Chondrocyte (in vitro differentiated cells): Measurements from ENCODE around the gene PTRHD1. TPM values are rescaled to one million over a fixed set of nuclear protein-coding genes. Genes with fewer than 3 reads are reported as not detected.

Experiments
- DNase-seq: peaks from one replicate; pipeline ENCODE4 v3.0.0; 2021; ENCODE audit warnings: mixed read lengths, low spot score
- H3K27ac Mint-ChIP-seq: one replicate; pipeline ENCODE4 v1.8.0; 2021; ENCODE audit warnings: mild to moderate bottlenecking, moderate library complexity, mixed read lengths; ENCODE audit not compliant: unreplicated experiment
- H3K27me3 Mint-ChIP-seq: 2 replicates; pipeline ENCODE4 v1.8.0; 2021; ENCODE audit warnings: low read depth, mixed read lengths
- H3K36me3 Mint-ChIP-seq: 2 replicates; pipeline ENCODE4 v1.8.0; 2021; ENCODE audit warnings: low read depth, mixed read lengths
- H3K4me1 Mint-ChIP-seq: 2 replicates; pipeline ENCODE4 v1.8.0; 2021; ENCODE audit warnings: low read depth, mild to moderate bottlenecking, mixed read lengths
- H3K4me3 Mint-ChIP-seq: one replicate; pipeline ENCODE4 v1.8.0; 2021; ENCODE audit warnings: mild to moderate bottlenecking, moderate library complexity, mixed read lengths; ENCODE audit not compliant: unreplicated experiment
- H3K9me3 Mint-ChIP-seq: 2 replicates; pipeline ENCODE4 v1.8.0; 2021; ENCODE audit warnings: low read depth, mixed read lengths
- CTCF ChIP-seq: fragments of 200-600 bp; sonication (generic); IDR thresholded peaks from 2 replicates; pipeline ENCODE4 v1.5.0; 2021; ENCODE audit warnings: antibody characterized with exemption, mild to moderate bottlenecking, moderate library complexity
- total RNA-seq: library from RNA; stranded (reverse); gene quantifications from 3 replicates; pipeline ENCODE4 v1.2.1, GENCODE V29; 2021

PTRHD1 gene
- total RNA-seq, 1 donor from 2014 or later = 32.0 TPM

GRCh38 chr2:24827321-24828237 is 34.4 kb upstream of the PTRHD1 start:
- Mint-ChIP-seq H3K4me1 (peaks cover 16% of the 10 kb centered on the region), H3K36me3 (peaks cover 3% of the 10 kb centered on the region), H3K4me3 (no peak overlapping the region), H3K27ac (no peak overlapping the region), H3K9me3 (no peaks in the 10 kb centered on the region), H3K27me3 (no peaks in the 10 kb centered on the region)
- DNase-seq = no peak
- peak; percentile 96 for TF ChIP-seq CTCF

GRCh38 chr2:24826773-24827145 is 33.6 kb upstream of the PTRHD1 start:
- H3K4me3 Mint-ChIP-seq = no peak overlapping the region
- H3K27me3 Mint-ChIP-seq = no peaks in the 10 kb centered on the region
- H3K4me1 Mint-ChIP-seq = peaks cover 16% of the 10 kb centered on the region
- no peaks in the 10 kb centered on the region for H3K9me3 Mint-ChIP-seq
- H3K27ac Mint-ChIP-seq = no peak overlapping the region
- no peak for TF ChIP-seq CTCF
- no peak for DNase-seq
- H3K36me3 Mint-ChIP-seq = peaks cover 2% of the 10 kb centered on the region

- no peak overlapping the region for H3K27ac Mint-ChIP-seq
- H3K4me1 Mint-ChIP-seq = peaks cover 16% of the 10 kb centered on the region
- no peaks in the 10 kb centered on the region for H3K9me3 Mint-ChIP-seq
- no peak overlapping the region for H3K4me3 Mint-ChIP-seq
- peaks cover 4% of the 10 kb centered on the region for H3K36me3 Mint-ChIP-seq
- no peak for DNase-seq
- no peaks in the 10 kb centered on the region for H3K27me3 Mint-ChIP-seq
- no peak for TF ChIP-seq CTCF
Measured at GRCh38 chr2:24825883-24826772, 32.9 kb upstream of the PTRHD1 start.

GRCh38 chr2:24824966-24825882 is 32.0 kb upstream of the PTRHD1 start:
- TF ChIP-seq CTCF = peak; percentile 69
- H3K36me3 Mint-ChIP-seq = peaks cover 6% of the 10 kb centered on the region
- H3K4me1 Mint-ChIP-seq = peaks cover 16% of the 10 kb centered on the region
- H3K9me3 Mint-ChIP-seq = no peaks in the 10 kb centered on the region
- H3K27me3 Mint-ChIP-seq = no peaks in the 10 kb centered on the region
- no peak for DNase-seq
- no peak overlapping the region for H3K4me3 Mint-ChIP-seq
- no peak overlapping the region for H3K27ac Mint-ChIP-seq
